Endothelial cell of umbilical vein (primary cell): ENCODE data around the gene GABRB2. TPM values are rescaled to one million over a fixed set of nuclear protein-coding genes. Genes with fewer than 3 reads are reported as not detected.

ENCODE experiments used
- BruUV-seq: library from RNA; stranded (reverse); fragments of 400-500 nt; replicated peaks from 2 replicates; lab custom pipeline; 2021; lab: Mats Ljungman, UMichigan
- CTCF ChIA-PET: fragments of 300-600, 350-600 bp; sonication (Branson Sonifier 250); formaldehyde crosslinking; loops from one replicate; lab custom pipeline; 2021; ENCODE audit warnings: antibody characterized with exemption, inconsistent platforms; lab: Charles Lee
- POLR2A ChIA-PET: fragments of 300-600, 350-600 bp; sonication (Branson Sonifier 250); formaldehyde crosslinking; loops from one replicate; lab custom pipeline; 2021; ENCODE audit warnings: antibody characterized with exemption, inconsistent platforms; lab: Charles Lee
- DNase-seq: peaks from one replicate; pipeline ENCODE4 v3.0.0-alpha.2; 2011; ENCODE audit warnings: low read depth, low spot score
- FAIRE-seq: peaks from 2 replicates; lab custom pipeline; 2011; peaks lifted over from hg19 to GRCh38; lab: Jason Lieb, UNC
- H2AFZ ChIP-seq: 2 replicates; pipeline ENCODE4 v1.6.0; 2012; ENCODE audit warnings: low read depth, low read length, control low read depth, inconsistent platforms
- H3K27ac ChIP-seq: 2 replicates; pipeline ENCODE4 v1.5.1; 2011; ENCODE audit warnings: low read depth, mild to moderate bottlenecking, control low read depth, low read length, moderate library complexity; ENCODE audit not compliant: insufficient read depth
- H3K27me3 ChIP-seq, 2 experiments: 2 replicates each; pipeline versions ENCODE4 v1.6.0 to v1.6.1; 2011; ENCODE audit warnings: low read length in 2 of 2, mixed read lengths in 1 of 2; ENCODE audit not compliant: control insufficient read depth in 2 of 2, insufficient read depth in 2 of 2
- H3K36me3 ChIP-seq, 2 experiments: 2 replicates in 1 of 2; 3 replicates in 1 of 2; pipeline ENCODE4 v1.5.1; 2011; ENCODE audit warnings: low read length in 2 of 2, mild to moderate bottlenecking in 1 of 2, moderate library complexity in 1 of 2; ENCODE audit not compliant: control insufficient read depth in 2 of 2, insufficient read depth in 2 of 2; ENCODE audit errors: extremely low read depth in 1 of 2
- H3K4me1 ChIP-seq: 3 replicates; pipeline ENCODE4 v1.5.1; 2011; ENCODE audit warnings: mild to moderate bottlenecking, low read length; ENCODE audit not compliant: control insufficient read depth, insufficient read depth; ENCODE audit errors: extremely low read depth
- H3K4me2 ChIP-seq: 2 replicates; pipeline ENCODE4 v1.6.1; 2011; ENCODE audit warnings: low read length, control low read depth, mixed read lengths; ENCODE audit not compliant: insufficient read depth
- H3K4me3 ChIP-seq, 3 experiments: fragments of 200-600 bp in 1 of 3; sonication (generic), shearing (Covaris generic) in 1 of 3; replicated peaks in 1 of 3; 2 replicates each; pipeline ENCODE4 v1.5.1; 2011 to 2016; ENCODE audit warnings: control low read depth in 3 of 3, low read length in 3 of 3, mild to moderate bottlenecking in 2 of 3, inconsistent platforms in 1 of 3, low read depth in 1 of 3, moderate library complexity in 1 of 3; ENCODE audit not compliant: insufficient read depth in 1 of 3
- H3K79me2 ChIP-seq: 2 replicates; pipeline ENCODE4 v1.6.0; 2012; ENCODE audit warnings: low read length, inconsistent platforms; ENCODE audit not compliant: control insufficient read depth, insufficient read depth
- H3K9ac ChIP-seq: replicated peaks from 2 replicates; pipeline ENCODE3; 2011; ENCODE audit warnings: low read length, control low read depth; ENCODE audit not compliant: insufficient read depth; ENCODE audit errors: extremely low read depth
- H3K9me1 ChIP-seq: replicated peaks from 3 replicates; pipeline ENCODE4 v1.6.0; 2011; ENCODE audit warnings: mild to moderate bottlenecking, low read length; ENCODE audit not compliant: control insufficient read depth, insufficient read depth; ENCODE audit errors: extremely low read depth
- H3K9me3 ChIP-seq: replicated peaks from 2 replicates; pipeline ENCODE4 v1.5.1; 2012; ENCODE audit warnings: low read length, inconsistent platforms; ENCODE audit not compliant: control insufficient read depth, insufficient read depth
- H4K20me1 ChIP-seq: replicated peaks from 2 replicates; pipeline ENCODE3; 2011; ENCODE audit warnings: mild to moderate bottlenecking, low read length; ENCODE audit not compliant: control insufficient read depth, insufficient read depth; ENCODE audit errors: extremely low read depth
- EZH2 ChIP-seq: IDR thresholded peaks from 2 replicates; pipeline ENCODE4 v1.6.1; 2012; ENCODE audit warnings: borderline replicate concordance, low read depth, mild to moderate bottlenecking, moderate library complexity, low read length, inconsistent platforms; ENCODE audit not compliant: severe bottlenecking
- FOS ChIP-seq: IDR thresholded peaks from 2 replicates; pipeline ENCODE4 v1.6.1; 2011; ENCODE audit warnings: mild to moderate bottlenecking, low read length, moderate library complexity, borderline replicate concordance; ENCODE audit not compliant: insufficient read depth
- GATA2 ChIP-seq: IDR thresholded peaks from 2 replicates; pipeline ENCODE4 v1.7.0; 2011; ENCODE audit warnings: low read depth, mild to moderate bottlenecking, moderate library complexity, mixed read lengths, low read length; ENCODE audit not compliant: insufficient read length, insufficient read depth
- JUN ChIP-seq: IDR thresholded peaks from 2 replicates; pipeline ENCODE4 v1.6.1; 2011; ENCODE audit warnings: borderline replicate concordance, low read depth; ENCODE audit not compliant: insufficient read length, insufficient read depth
- MYC ChIP-seq: IDR thresholded peaks from one replicate; pipeline ENCODE4 v1.6.1; 2011; ENCODE audit warnings: mild to moderate bottlenecking, low read depth, low read length
- POLR2A ChIP-seq: IDR thresholded peaks from 2 replicates; pipeline ENCODE4 v1.6.1; 2012; ENCODE audit warnings: low read depth, mild to moderate bottlenecking, control low read depth, low read length
- POLR2AphosphoS5 ChIP-seq: IDR thresholded peaks from 2 replicates; pipeline ENCODE4 v1.6.1; 2012; ENCODE audit warnings: low read depth, mild to moderate bottlenecking, control low read depth, low read length, moderate library complexity; ENCODE audit not compliant: insufficient read depth
- dilution Hi-C: fragments of 300-500 bp; cut with MboI; formaldehyde crosslinking; loops from one replicate; pipeline ENCODE4 v1.15.0; 2019; ENCODE audit warnings: low sequenced_read_pairs; ENCODE audit not compliant: extremely low pct_ligation_motif_present
- intact Hi-C: fragments of 100-400 bp; cut with micrococcal nuclease; formaldehyde crosslinking; loops from one replicate; pipeline ENCODE4 v1.10.0; 2022
- polyA plus RNA-seq, 4 experiments: library from polyadenylated mRNA; depleted of rRNA in 3 of 4; stranded (reverse) in 3 of 4; unstranded in 1 of 4; fragments of >200 nt; gene quantifications; 2 replicates each; pipeline versions ENCODE4 v1.2.1 to v1.2.3, GENCODE V29; 2011 to 2012; ENCODE audit warnings: missing spikeins in 1 of 4
- total RNA-seq: library from RNA; stranded (reverse); gene quantifications from 2 replicates; pipeline ENCODE4 v1.2.3, GENCODE V29; 2021
- TF ChIP-seq, protein P1 (sequence below), 2 donors: IDR thresholded peaks; 1 replicate in 1 of 2; 2 replicates in 1 of 2; pipeline ENCODE4 v1.5.1; 2011; ENCODE audit warnings: low read length in 2 of 2, mild to moderate bottlenecking in 2 of 2, moderate library complexity in 2 of 2, control low read depth in 1 of 2, inconsistent platforms in 1 of 2, low read depth in 1 of 2; ENCODE audit not compliant: insufficient read depth in 1 of 2; ENCODE audit errors: extremely low read depth in 1 of 2
- TF ChIP-seq, protein P2 (sequence below): IDR thresholded peaks from 2 replicates; pipeline ENCODE4 v1.6.1; 2011; ENCODE audit not compliant: insufficient read depth, insufficient read length

GABRB2 gene
- total and polyA plus RNA-seq, 2 donors (not counting 3 experiments of a cell fraction or from before 2014, with no cell fraction given) = not detected

DNA sequence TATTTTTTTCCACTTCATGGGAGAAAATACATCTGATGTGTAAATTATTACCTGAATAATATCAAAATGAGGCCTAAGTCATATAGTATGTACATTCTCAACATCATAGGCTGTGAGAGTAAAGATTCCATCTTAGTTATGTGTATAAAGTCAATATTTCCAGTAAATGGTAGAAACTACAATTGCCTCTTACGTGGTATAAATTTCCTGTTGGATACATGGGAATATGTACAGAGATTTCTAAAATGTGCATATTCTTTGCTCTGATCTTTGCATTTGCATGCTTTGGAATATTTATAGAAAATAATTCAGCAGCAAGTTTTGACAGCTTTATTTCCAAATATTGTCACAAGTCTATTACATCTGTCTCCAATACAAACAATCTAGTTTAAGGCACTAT, 78.8 kb downstream of the GABRB2 start:
- H3K9ac ChIP-seq = no peak overlapping the region
- TF ChIP-seq JUN (no peak), POLR2A (no peak), EZH2 (no peak), POLR2AphosphoS5 (no peak), FOS (no peak), GATA2 (no peak), MYC (no peak)
- TF ChIP-seq, protein P1, sequence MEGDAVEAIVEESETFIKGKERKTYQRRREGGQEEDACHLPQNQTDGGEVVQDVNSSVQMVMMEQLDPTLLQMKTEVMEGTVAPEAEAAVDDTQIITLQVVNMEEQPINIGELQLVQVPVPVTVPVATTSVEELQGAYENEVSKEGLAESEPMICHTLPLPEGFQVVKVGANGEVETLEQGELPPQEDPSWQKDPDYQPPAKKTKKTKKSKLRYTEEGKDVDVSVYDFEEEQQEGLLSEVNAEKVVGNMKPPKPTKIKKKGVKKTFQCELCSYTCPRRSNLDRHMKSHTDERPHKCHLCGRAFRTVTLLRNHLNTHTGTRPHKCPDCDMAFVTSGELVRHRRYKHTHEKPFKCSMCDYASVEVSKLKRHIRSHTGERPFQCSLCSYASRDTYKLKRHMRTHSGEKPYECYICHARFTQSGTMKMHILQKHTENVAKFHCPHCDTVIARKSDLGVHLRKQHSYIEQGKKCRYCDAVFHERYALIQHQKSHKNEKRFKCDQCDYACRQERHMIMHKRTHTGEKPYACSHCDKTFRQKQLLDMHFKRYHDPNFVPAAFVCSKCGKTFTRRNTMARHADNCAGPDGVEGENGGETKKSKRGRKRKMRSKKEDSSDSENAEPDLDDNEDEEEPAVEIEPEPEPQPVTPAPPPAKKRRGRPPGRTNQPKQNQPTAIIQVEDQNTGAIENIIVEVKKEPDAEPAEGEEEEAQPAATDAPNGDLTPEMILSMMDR (IDR thresholded peaks at IDR 0.05; ENCODE audit: extremely low read depth in 1 of 2, insufficient read depth in 1 of 2, low read depth in 1 of 2, low read length in 2 of 2) = no peak
- TF ChIP-seq, protein P2, sequence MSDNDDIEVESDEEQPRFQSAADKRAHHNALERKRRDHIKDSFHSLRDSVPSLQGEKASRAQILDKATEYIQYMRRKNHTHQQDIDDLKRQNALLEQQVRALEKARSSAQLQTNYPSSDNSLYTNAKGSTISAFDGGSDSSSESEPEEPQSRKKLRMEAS = no peak
- H3K9me3 ChIP-seq = peaks cover 3% of the 10 kb centered on the region
- FAIRE-seq (no peak), DNase-seq (no peak)
- intact Hi-C loops (no loop called here), dilution Hi-C loops (no loop called here)
- BruUV-seq = no TSS peak
- no peaks in the 10 kb centered on the region for H3K9me1 ChIP-seq
- H3K4me3 ChIP-seq = no peak overlapping the region
- H3K27ac ChIP-seq = no peak overlapping the region
- no peak overlapping the region for H2AFZ ChIP-seq
- H3K79me2 ChIP-seq = no peaks in the 10 kb centered on the region
- H3K36me3 ChIP-seq = no peaks in the 10 kb centered on the region
- no peak overlapping the region for H3K4me2 ChIP-seq
- no peaks in the 10 kb centered on the region for H4K20me1 ChIP-seq
- H3K27me3 ChIP-seq = no peaks in the 10 kb centered on the region
- H3K4me1 ChIP-seq = no peaks in the 10 kb centered on the region
- ChIA-PET CTCF (no interaction called here), POLR2A (no interaction called here)
